HG03196 (cell line): ENCODE data around the gene FOLR2.

Experiments used
- ATAC-seq: cut with Tn5 transposase; IDR thresholded peaks from one replicate; pipeline ENCODE4 v1.9.1; 2021; ENCODE audit not compliant: unreplicated experiment

FOLR2 gene

GRCh38 chr11:72229336-72229924 is 12.8 kb downstream of the FOLR2 start:
- ATAC-seq: no peak

GRCh38 chr11:72229925-72230763 is 13.6 kb downstream of the FOLR2 start:
- ATAC-seq: no peak

GRCh38 chr11:72230764-72231365 is 14.3 kb downstream of the FOLR2 start:
- no peak for ATAC-seq

GRCh38 chr11:72231396-72232259 is 15.0 kb downstream of the FOLR2 start:
- no peak for ATAC-seq

- ATAC-seq: no peak
These were observed 15.9 kb downstream of the FOLR2 start for GRCh38 chr11:72232260-72233055.

- no peak for ATAC-seq
These were observed 16.6 kb downstream of the FOLR2 start for GRCh38 chr11:72233056-72233772.

GRCh38 chr11:72233773-72234513 is 17.3 kb downstream of the FOLR2 start:
- no peak for ATAC-seq

- no peak for ATAC-seq
These were observed 17.9 kb downstream of the FOLR2 start for GRCh38 chr11:72234514-72234830.

GRCh38 chr11:72234920-72235319 is 18.3 kb downstream of the FOLR2 start:
- no peak for ATAC-seq

- ATAC-seq: no peak
These were observed 18.9 kb downstream of the FOLR2 start for GRCh38 chr11:72235351-72236057.

GRCh38 chr11:72236083-72236697 is 19.6 kb downstream of the FOLR2 start:
- no peak for ATAC-seq

GRCh38 chr11:72236774-72237111 is 20.1 kb downstream of the FOLR2 start:
- no peak for ATAC-seq

GRCh38 chr11:72237112-72237931 is 20.7 kb downstream of the FOLR2 start:
- ATAC-seq: no peak

GRCh38 chr11:72238040-72238450 is 21.5 kb downstream of the FOLR2 start:
- no peak for ATAC-seq

- ATAC-seq: no peak
These were observed 22.1 kb downstream of the FOLR2 start for GRCh38 chr11:72238492-72239312.

- no peak for ATAC-seq
These were observed 22.8 kb downstream of the FOLR2 start for GRCh38 chr11:72239313-72239848.
